Smooth muscle cell (in vitro differentiated cells): Measurements from ENCODE around the gene SMIM38. TPM values are rescaled to one million over a fixed set of nuclear protein-coding genes. Genes with fewer than 3 reads are reported as not detected.

Source experiments
- DNase-seq: peaks from one replicate; lab custom pipeline; 2025; ENCODE audit not compliant: unreplicated experiment; lab: John Stamatoyannopoulos, UW
- H2AFZ ChIP-seq: fragments of 200-600 bp; sonication (generic); 2 replicates; pipeline ENCODE4 v1.6.0; 2016; ENCODE audit warnings: antibody characterized with exemption, low read depth, mild to moderate bottlenecking
- H3F3A ChIP-seq: fragments of 200-600 bp; sonication (generic); 2 replicates; pipeline ENCODE4 v1.6.0; 2017; ENCODE audit warnings: antibody characterized with exemption, low read depth
- H3K27ac ChIP-seq: fragments of 200-600 bp; sonication (generic); 2 replicates; pipeline ENCODE4 v1.5.1; 2016; ENCODE audit warnings: low read depth, mild to moderate bottlenecking
- H3K27me3 ChIP-seq: fragments of 200-600 bp; sonication (generic); 2 replicates; pipeline ENCODE4 v1.6.1; 2016; ENCODE audit warnings: low read depth, mild to moderate bottlenecking
- H3K36me3 ChIP-seq: fragments of 200-600 bp; sonication (generic); 2 replicates; pipeline ENCODE4 v1.5.1; 2016; ENCODE audit warnings: low read depth
- H3K4me1 ChIP-seq: fragments of 200-600 bp; sonication (generic); 2 replicates; pipeline ENCODE4 v1.5.1; 2016; ENCODE audit warnings: low read depth
- H3K4me2 ChIP-seq: fragments of 200-600 bp; sonication (generic); 2 replicates; pipeline ENCODE4 v1.6.0; 2016; ENCODE audit warnings: mild to moderate bottlenecking
- H3K4me3 ChIP-seq: fragments of 200-600 bp; sonication (generic); 2 replicates; pipeline ENCODE4 v1.5.1; 2016; ENCODE audit warnings: mild to moderate bottlenecking
- H3K79me2 ChIP-seq: fragments of 200-600 bp; sonication (generic); 2 replicates; pipeline ENCODE4 v1.6.0; 2016; ENCODE audit warnings: low read depth, mild to moderate bottlenecking
- H3K9ac ChIP-seq: fragments of 200-600 bp; sonication (generic); 2 replicates; pipeline ENCODE4 v1.6.0; 2016; ENCODE audit warnings: low read depth
- H3K9me3 ChIP-seq: fragments of 200-600 bp; sonication (generic); replicated peaks from 2 replicates; pipeline ENCODE4 v1.5.1; 2016; ENCODE audit warnings: low read depth
- H4K20me1 ChIP-seq: fragments of 200-600 bp; sonication (generic); 2 replicates; pipeline ENCODE4 v1.6.0; 2016; ENCODE audit warnings: low read depth
- CTCF ChIP-seq: fragments of 200-600 bp; sonication (generic); IDR thresholded peaks from 2 replicates; pipeline ENCODE4 v1.5.1; 2017; ENCODE audit warnings: borderline replicate concordance, mild to moderate bottlenecking, antibody characterized with exemption; ENCODE audit not compliant: insufficient read depth, poor library complexity, severe bottlenecking
- WGBS: methylation state at CpG from one replicate; pipeline ENCODE4 v1.1.7; 2016; ENCODE audit warnings: low lambda C conversion rate; 5-methylcytosine and 5-hydroxymethylcytosine counted together
- polyA plus RNA-seq: library from polyadenylated mRNA; unstranded; fragments of >200 nt; fragmentation: Nextera tagmentation; extraction: Ambion mirVana; gene quantifications from 2 replicates; pipeline ENCODE4 v1.2.1, GENCODE V29; 2016
- total RNA-seq: library from RNA; depleted of rRNA; stranded (reverse); fragments of >200 nt; gene quantifications from 2 replicates; pipeline ENCODE4 v1.2.3, GENCODE V29; 2014

The SMIM38 gene
- total and polyA plus RNA-seq, 2 experiments from 2014 or later: 0.27 TPM; not detected in 1

DNA sequence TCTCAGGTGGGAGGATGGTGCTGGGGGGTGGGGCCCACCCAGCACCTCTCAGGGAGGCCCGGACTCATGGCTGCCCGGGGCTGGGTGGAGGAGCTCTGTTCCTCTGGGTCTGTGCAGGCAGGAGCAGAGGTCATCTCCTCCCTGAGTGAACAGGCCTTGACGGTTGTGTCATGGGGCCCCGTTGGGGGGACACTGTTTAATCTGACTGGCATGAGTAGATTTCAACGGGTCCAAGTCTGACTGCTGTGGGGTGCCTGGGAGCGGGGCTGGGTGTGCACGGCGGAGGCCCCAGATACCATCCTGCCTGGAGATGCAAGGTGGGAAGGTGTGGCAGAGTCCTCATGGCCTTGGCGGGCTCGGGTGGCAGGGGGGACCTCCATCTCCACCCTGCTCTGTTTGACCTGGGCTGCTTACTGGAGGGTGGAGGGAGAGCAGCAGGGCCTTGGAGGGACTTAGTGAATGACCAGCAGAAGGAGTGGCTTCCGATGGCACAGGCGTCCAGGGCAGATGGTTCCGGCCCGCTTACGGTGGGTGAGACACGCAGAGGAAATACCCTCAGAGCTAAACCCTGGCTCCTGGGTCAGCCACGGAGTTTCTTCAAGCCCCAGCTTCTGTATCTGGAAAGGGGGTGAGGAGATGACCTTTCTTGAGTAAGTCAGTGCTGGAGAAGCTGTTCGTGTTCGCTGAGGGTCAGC, 48.7 kb downstream of the SMIM38 start:
- no peaks in the 10 kb centered on the region for H3K9me3 ChIP-seq
- no peak overlapping the region for H3K27ac ChIP-seq
- no peak overlapping the region for H2AFZ ChIP-seq
- H3K4me2 ChIP-seq: no peak overlapping the region
- H3F3A ChIP-seq: no peaks in the 10 kb centered on the region
- no peaks in the 10 kb centered on the region for H3K27me3 ChIP-seq
- no peak for DNase-seq
- H3K9ac ChIP-seq: no peak overlapping the region
- no peaks in the 10 kb centered on the region for H4K20me1 ChIP-seq
- WGBS: 94% methylated on average over 19 of the region's 19 CpGs
- H3K4me3 ChIP-seq: no peak overlapping the region
- no peaks in the 10 kb centered on the region for H3K79me2 ChIP-seq
- peaks cover 12% of the 10 kb centered on the region for H3K4me1 ChIP-seq
- TF ChIP-seq CTCF: no peak
- H3K36me3 ChIP-seq: no peaks in the 10 kb centered on the region

DNA sequence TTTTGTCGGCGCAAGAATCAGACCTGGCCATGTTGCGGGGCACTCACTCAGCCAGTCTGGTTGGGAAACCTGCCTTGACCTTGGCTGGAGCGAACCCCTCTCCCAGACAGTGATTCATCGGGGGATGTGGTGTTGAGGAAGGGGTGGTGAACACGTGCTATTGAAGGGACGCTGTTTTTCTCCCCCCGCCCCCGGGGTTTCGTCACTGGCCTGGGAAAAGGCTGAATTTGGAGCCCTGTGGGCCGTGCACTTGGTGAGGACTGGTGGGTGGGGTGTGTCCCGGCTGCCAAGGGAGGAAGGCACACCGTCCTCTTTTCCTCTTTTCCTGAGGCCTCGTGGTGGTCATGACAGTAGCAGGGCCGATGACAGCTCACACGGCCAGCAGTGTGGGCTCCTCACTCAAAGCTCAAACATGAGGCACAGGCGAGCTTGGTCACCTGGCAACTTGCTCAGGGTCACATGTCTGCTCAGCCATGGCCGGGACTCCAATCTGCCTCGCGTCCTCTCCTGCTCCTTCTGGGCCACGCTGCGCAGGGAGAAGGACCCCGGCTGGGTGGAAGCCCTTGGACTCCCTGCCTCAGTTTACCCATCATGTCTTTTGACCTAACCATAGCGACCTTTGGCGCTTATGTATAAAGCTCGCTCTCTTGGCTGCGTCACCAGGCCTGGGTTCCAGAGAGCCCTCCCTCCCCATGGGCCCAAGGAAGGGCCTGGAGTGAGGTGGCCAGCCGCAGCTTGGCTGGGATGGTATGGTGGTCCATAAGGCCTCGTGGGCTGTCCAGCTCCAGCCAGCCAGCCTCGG, 49.4 kb downstream of the SMIM38 start:
- Histone ChIP-seq H3K4me3 (no peak overlapping the region), H4K20me1 (no peaks in the 10 kb centered on the region), H3K36me3 (no peaks in the 10 kb centered on the region), H3K9ac (no peak overlapping the region), H3K4me2 (no peak overlapping the region), H3K27ac (no peak overlapping the region), H3K9me3 (no peaks in the 10 kb centered on the region), H3K4me1 (peaks cover 9% of the 10 kb centered on the region), H2AFZ (no peak overlapping the region), H3K27me3 (no peaks in the 10 kb centered on the region), H3K79me2 (no peaks in the 10 kb centered on the region), H3F3A (no peaks in the 10 kb centered on the region)
- WGBS: 84% methylated on average over 30 of the region's 30 CpGs
- DNase-seq: no peak
- TF ChIP-seq CTCF: no peak

Other genes with a start within 250 kb of the SMIM38 start
- gene MRGPRD, start 174.9 kb upstream of the SMIM38 start, total RNA-seq: not detected in 2 replicates
- gene MRGPRD, start 174.9 kb upstream of the SMIM38 start, polyA plus RNA-seq: 0.25 TPM in 1 of 2 replicates, not detected in the other
- gene MRGPRF, start 142.7 kb upstream of the SMIM38 start, total RNA-seq: 6.7 and 6.8 TPM in 2 replicates
- gene MRGPRF, start 142.7 kb upstream of the SMIM38 start, polyA plus RNA-seq: 17.2 and 20.1 TPM in 2 replicates
- gene TPCN2, start 107.0 kb upstream of the SMIM38 start, total RNA-seq: 5.9 and 7.4 TPM in 2 replicates
- gene TPCN2, start 107.0 kb upstream of the SMIM38 start, polyA plus RNA-seq: 10.5 and 13.6 TPM in 2 replicates
- not detected in 2 replicates for gene MYEOV, start 138.2 kb downstream of the SMIM38 start, total RNA-seq
- gene MYEOV, start 138.2 kb downstream of the SMIM38 start, polyA plus RNA-seq: 0.33 and 1.1 TPM in 2 replicates